ENCODE results near the gene ACTA1.

Gene ACTA1

GRCh38 chr1:229392936-229393335 lies 41.0 kb downstream of the ACTA1 start:
- TF ChIP-seq PPARA (CRISPR knock-in tag; IDR thresholded peaks at IDR 0.05; ENCODE audit: borderline replicate concordance) (no peak), RARB (CRISPR knock-in tag; IDR thresholded peaks at IDR 0.05) (no peak), CREB5 (CRISPR knock-in tag; IDR thresholded peaks at IDR 0.05; ENCODE audit: low read depth) (no peak), ISL1 (CRISPR knock-in tag; IDR thresholded peaks at IDR 0.05) (no peak), ZC3H10 (CRISPR knock-in tag; IDR thresholded peaks at IDR 0.05) (no peak), ZNF565 (CRISPR knock-in tag; conservative IDR thresholded peaks at IDR 0.05; ENCODE audit: low read depth) (no peak), ZFP3 (CRISPR knock-in tag; IDR thresholded peaks at IDR 0.05) (no peak), SNAI2 (CRISPR knock-in tag; IDR thresholded peaks at IDR 0.05) (no peak), CSRNP3 (CRISPR knock-in tag; IDR thresholded peaks at IDR 0.05) (no peak), ARNTL (CRISPR knock-in tag; IDR thresholded peaks at IDR 0.05; ENCODE audit: borderline replicate concordance, low read depth) (no peak), ZFP30 (CRISPR knock-in tag; IDR thresholded peaks at IDR 0.05) (no peak), ZNF70 (CRISPR knock-in tag; IDR thresholded peaks at IDR 0.05) (no peak), GLIS3 (CRISPR knock-in tag; IDR thresholded peaks at IDR 0.05) (no peak)
- no peak for ATAC-seq

GRCh38 chr1:229390130-229390529 lies 43.8 kb downstream of the ACTA1 start:
- TF ChIP-seq SNAI2 (CRISPR knock-in tag; IDR thresholded peaks at IDR 0.05) (no peak), ZFP3 (CRISPR knock-in tag; IDR thresholded peaks at IDR 0.05) (no peak), ESRRG (CRISPR knock-in tag; IDR thresholded peaks at IDR 0.05) (no peak), OSR1 (CRISPR knock-in tag; IDR thresholded peaks at IDR 0.05) (no peak), CSRNP3 (CRISPR knock-in tag; IDR thresholded peaks at IDR 0.05) (no peak), GLIS3 (CRISPR knock-in tag; IDR thresholded peaks at IDR 0.05) (no peak), ZNF8 (CRISPR knock-in tag; IDR thresholded peaks at IDR 0.05) (no peak), TSHZ2 (CRISPR knock-in tag; IDR thresholded peaks at IDR 0.05) (no peak), ZC3H10 (CRISPR knock-in tag; IDR thresholded peaks at IDR 0.05) (no peak), CSDC2 (CRISPR knock-in tag; IDR thresholded peaks at IDR 0.05) (no peak), PPARA (CRISPR knock-in tag; IDR thresholded peaks at IDR 0.05; ENCODE audit: borderline replicate concordance) (no peak), CREB5 (CRISPR knock-in tag; IDR thresholded peaks at IDR 0.05; ENCODE audit: low read depth) (no peak), ZFP30 (CRISPR knock-in tag; IDR thresholded peaks at IDR 0.05) (no peak), RARB (CRISPR knock-in tag; IDR thresholded peaks at IDR 0.05) (no peak), TOX (CRISPR knock-in tag; IDR thresholded peaks at IDR 0.05; ENCODE audit: borderline replicate concordance) (no peak), TCF4 (CRISPR knock-in tag; IDR thresholded peaks at IDR 0.05; ENCODE audit: borderline replicate concordance) (no peak)
- no peak for ATAC-seq

- TF ChIP-seq SNAI2 (CRISPR knock-in tag; IDR thresholded peaks at IDR 0.05): no peak
- TF ChIP-seq RARB (CRISPR knock-in tag; IDR thresholded peaks at IDR 0.05): no peak
- TF ChIP-seq CSDC2 (CRISPR knock-in tag; IDR thresholded peaks at IDR 0.05): no peak
- no peak for TF ChIP-seq CREB5 (CRISPR knock-in tag; IDR thresholded peaks at IDR 0.05; ENCODE audit: low read depth)
- no peak for TF ChIP-seq ZNF70 (CRISPR knock-in tag; IDR thresholded peaks at IDR 0.05)
- no peak for TF ChIP-seq ESRRG (CRISPR knock-in tag; IDR thresholded peaks at IDR 0.05)
- no peak for TF ChIP-seq ZFP3 (CRISPR knock-in tag; IDR thresholded peaks at IDR 0.05)
- no peak for TF ChIP-seq ARNTL (CRISPR knock-in tag; IDR thresholded peaks at IDR 0.05; ENCODE audit: borderline replicate concordance, low read depth)
- TF ChIP-seq ISL1 (CRISPR knock-in tag; IDR thresholded peaks at IDR 0.05): no peak
- TF ChIP-seq BACH2 (CRISPR knock-in tag; IDR thresholded peaks at IDR 0.05; ENCODE audit: borderline replicate concordance): no peak
- no peak for TF ChIP-seq OSR1 (CRISPR knock-in tag; IDR thresholded peaks at IDR 0.05)
- no peak for TF ChIP-seq ZC3H10 (CRISPR knock-in tag; IDR thresholded peaks at IDR 0.05)
- TF ChIP-seq TCF4 (CRISPR knock-in tag; IDR thresholded peaks at IDR 0.05; ENCODE audit: borderline replicate concordance): no peak
- TF ChIP-seq TOX (CRISPR knock-in tag; IDR thresholded peaks at IDR 0.05; ENCODE audit: borderline replicate concordance): no peak
- ATAC-seq: peak; percentile 48; the same call in 2 of the 3 replicates
Measured at GRCh38 chr1:229388897-229389580, 44.9 kb downstream of the ACTA1 start.
